Stimulated activated CD8-positive, alpha-beta memory T cell treated with anti-CD3 and anti-CD28 coated beads, Interleukin-12 subunit alpha, Interleukin-12 subunit beta, amount 100 ng/mL, for 24 hours (primary cell): ENCODE data around the gene CADPS.

ENCODE experiments used
- DNase-seq: peaks from one replicate; pipeline ENCODE4 v3.0.0-alpha.2; 2020; ENCODE audit errors: extremely low read depth

Gene CADPS

DNA sequence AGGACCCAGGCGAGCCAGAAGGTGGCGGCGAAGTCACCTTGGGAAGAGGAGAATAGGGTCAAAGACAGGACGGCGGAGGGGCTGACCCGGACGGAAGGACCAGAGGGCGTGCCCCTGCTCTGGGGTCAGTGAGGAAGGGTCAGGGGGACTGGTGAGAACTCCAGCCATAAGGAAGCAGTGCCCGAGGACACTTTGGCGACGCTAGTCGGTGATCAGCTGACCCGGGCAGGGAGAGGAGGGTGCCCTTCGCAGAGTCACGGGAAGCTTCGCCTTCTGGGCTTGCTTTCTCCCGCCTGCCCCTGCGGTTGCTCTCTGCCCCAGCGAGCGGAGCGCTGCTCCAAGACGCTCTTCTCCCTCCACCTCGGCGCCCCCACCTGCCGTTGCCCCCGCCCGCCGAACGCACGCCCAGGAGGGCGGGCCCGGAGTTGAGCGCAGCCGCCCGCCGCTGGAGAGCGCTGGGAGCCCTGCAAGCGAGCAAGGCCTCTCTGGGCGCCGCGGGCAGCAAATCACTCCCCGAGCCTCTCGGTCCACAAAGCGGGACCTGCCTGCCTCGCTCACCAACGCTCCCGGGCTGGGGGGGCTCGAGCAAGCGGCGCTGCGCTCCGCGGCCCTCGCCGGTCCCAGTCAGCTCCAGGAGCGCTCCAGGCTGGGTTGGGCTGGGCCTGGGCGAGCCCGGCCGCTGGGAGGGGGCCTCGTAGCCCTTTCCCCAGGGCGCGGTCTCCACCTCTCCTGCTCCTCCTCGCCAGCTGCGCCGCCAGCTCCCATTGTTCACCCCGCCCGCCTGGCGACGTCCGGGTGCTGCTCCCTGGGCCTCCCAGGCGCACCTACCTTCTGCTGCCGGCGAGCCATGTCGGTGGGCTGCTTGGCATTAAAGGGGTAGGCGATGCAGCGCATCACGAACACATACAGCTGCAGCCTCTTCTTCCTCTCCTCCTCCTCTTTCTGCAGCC is 1.2 kb downstream of the CADPS start:
- DNase-seq: no peak

GRCh38 chr3:62873451-62873760 is 1.8 kb downstream of the CADPS start:
- DNase-seq: no peak

DNA sequence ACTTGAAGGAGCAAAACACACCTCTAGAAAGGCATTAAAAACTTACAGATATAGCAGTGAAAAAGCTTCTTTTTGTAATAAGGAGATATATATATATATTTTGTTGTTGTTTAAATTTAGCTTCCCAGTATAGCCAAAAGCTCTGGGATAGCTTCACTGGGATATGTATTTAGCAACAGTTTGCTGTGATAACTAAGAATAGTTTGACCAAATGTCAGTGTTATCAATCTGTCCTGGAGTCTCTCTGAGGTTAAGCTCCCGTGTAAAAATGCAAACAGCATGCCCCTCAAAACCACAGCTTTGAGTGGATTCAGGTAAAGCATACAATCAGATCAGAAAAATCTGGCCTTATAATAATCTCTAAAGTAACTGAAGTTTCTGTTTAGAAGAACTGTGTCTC is 2.9 kb downstream of the CADPS start:
- no peak for DNase-seq

DNA sequence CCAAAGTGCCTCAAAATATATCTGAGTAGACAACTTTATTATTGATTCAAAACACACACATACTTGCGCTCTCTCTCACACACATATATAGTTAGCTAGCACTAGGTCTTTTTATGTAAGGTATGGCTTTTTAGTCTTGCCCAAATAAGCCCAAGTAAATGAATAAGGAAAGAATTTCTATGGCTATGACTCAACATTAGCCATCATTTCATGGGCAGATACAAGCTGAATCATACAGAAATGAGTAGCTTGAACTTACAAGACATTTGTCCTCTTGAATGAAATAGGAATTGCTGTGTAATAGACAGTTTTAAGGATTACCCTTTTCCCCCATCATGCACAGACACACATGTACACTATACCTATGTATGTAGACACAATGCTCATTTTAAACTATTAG is 4.9 kb downstream of the CADPS start:
- no peak for DNase-seq

DNA sequence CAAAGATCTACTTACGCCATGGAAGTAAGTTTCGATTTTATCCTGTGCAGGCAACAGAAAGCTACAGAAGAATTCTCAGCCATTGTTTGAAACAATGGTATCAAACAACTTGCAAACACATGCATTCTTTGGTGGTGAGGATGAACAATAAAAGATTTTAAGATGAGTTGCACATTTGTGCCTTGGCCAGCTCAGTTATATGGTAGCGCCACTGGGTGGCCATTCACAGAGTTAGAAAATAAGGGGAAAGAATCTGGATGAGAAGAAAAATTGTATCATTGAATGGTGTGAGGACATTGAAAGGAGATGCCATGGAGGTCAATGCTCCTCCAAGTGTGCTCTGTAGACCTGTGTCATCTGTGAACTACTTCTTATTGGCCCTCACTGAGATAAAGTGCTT is 11.6 kb downstream of the CADPS start:
- DNase-seq: no peak

- no peak for DNase-seq
Observed at GRCh38 chr3:62859203-62859791, 15.9 kb downstream of the CADPS start.

GRCh38 chr3:62845996-62846395 is 29.2 kb downstream of the CADPS start:
- DNase-seq: no peak

GRCh38 chr3:62843508-62843907 is 31.7 kb downstream of the CADPS start:
- DNase-seq: no peak

- DNase-seq: no peak
Observed at GRCh38 chr3:62839748-62840147, 35.5 kb downstream of the CADPS start.

- no peak for DNase-seq
Observed at GRCh38 chr3:62837145-62837787, 38.0 kb downstream of the CADPS start.

- DNase-seq: no peak
Observed at GRCh38 chr3:62835554-62836236, 39.5 kb downstream of the CADPS start.

GRCh38 chr3:62833538-62833937 is 41.7 kb downstream of the CADPS start:
- no peak for DNase-seq

- no peak for DNase-seq
Observed at GRCh38 chr3:62832553-62832952, 42.7 kb downstream of the CADPS start.

DNA sequence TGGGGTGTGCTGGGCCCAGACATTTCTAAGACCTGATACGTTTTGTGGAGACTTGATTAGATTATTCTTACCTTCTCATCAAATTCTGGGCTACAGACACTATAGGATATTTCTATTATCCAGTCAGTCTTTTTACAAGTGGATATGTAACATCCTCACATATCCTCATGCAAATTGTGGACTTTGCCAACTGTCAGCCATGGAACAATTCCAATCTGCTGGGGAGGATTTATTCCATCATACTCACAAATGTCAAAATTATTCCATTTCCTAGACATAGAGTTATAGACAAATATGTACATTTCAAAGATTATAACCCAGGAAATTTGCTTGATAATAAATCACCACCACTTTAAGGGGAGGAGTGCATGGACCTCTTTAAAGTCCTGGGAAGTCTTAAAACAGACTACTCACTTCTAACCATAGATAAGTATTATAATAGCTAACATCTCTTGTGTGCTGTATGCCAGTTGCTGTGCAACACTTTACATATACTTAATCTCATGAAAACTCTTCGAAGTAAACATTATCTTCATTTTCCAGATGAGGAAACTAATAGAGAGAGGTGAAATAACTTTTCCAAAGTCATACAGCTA is 44.4 kb downstream of the CADPS start:
- no peak for DNase-seq

- no peak for DNase-seq
Observed at GRCh38 chr3:62827550-62827949, 47.7 kb downstream of the CADPS start.

GRCh38 chr3:62824965-62825592 is 50.1 kb downstream of the CADPS start:
- DNase-seq: no peak

- no peak for DNase-seq
Observed at GRCh38 chr3:62823461-62824050, 51.7 kb downstream of the CADPS start.

DNA sequence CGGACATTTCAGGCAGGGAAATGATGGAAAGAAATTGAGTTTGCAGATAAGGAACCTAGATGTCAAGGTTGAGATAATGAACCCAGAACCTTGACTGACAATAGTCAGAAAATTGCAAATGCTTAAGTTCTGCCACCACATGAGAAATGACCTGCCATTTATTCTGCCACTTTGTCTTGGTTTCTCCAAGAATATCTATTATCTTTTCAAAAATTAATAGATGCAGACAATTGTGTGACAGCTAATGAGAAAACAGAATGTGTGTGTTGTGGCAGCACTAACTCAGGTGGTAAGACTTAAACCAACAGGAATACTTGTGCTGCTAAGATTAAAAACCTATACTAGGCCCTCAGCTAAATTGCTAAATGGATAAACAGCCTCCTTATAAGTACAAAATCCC is 52.3 kb downstream of the CADPS start:
- DNase-seq: no peak

DNA sequence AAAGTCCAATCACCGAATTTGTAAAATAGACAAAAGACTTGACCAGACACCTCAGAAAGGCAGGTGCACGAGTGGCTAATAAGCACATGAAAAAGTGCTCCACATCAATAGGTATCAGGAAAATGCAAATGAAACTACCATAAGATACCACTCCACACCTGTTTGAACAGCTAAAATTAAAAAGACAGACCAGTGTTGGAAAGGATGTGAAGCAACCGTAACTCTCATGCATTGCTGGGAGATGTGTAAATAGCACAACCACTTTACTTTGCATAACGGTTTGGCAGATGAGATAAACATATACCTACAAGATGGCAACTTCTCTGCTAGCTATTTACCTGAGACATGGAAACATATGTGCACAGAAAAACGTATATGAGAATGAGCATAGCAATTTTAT is 56.9 kb downstream of the CADPS start:
- DNase-seq: no peak

DNA sequence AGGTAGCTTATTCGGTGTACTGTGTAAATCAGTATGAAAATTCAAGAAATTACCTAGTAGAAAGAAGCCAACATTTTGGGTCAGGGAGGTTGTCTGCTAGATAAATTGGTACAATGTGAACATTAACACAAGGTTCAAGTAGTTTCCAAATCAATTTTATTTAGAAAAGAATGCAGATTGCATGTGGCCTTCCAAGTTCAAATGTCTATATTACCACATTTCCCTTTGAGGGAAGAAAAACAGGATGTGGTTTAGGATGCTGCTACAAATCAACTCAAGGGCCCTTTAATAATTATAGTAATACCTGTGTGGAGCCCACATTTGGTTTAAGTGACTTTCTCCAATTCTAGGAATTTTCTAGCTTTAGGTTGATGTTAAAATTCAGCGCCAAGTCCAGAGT is 57.5 kb downstream of the CADPS start:
- DNase-seq: no peak

GRCh38 chr3:62815981-62816380 is 59.2 kb downstream of the CADPS start:
- DNase-seq: no peak
